ENCODE measurements around the gene SNRPA. TPM values are rescaled to one million over a fixed set of nuclear protein-coding genes. Genes with fewer than 3 reads are reported as not detected.

Gene SNRPA
- total RNA-seq (2016; rRNA removed; fragmentation: Illumina TruSeq; extraction: Trizol), result 55.6 and 59.6 TPM in 2 replicates
- total RNA-seq (2016; cell fraction: cytosol; rRNA removed; fragmentation: Illumina TruSeq; extraction: Trizol; ENCODE audit: low read depth), result 30.9 and 37.5 TPM in 2 replicates
- total RNA-seq (2016; cell fraction: insoluble cytoplasmic fraction; rRNA removed; fragmentation: Illumina TruSeq; extraction: Trizol), result 43.3 and 60.9 TPM in 2 replicates
- total RNA-seq (2016; cell fraction: membrane; rRNA removed; fragmentation: Illumina TruSeq; extraction: Trizol), result 30.2 and 35.2 TPM in 2 replicates
- total RNA-seq (2016; cell fraction: nucleus; rRNA removed; fragmentation: Illumina TruSeq; extraction: Trizol), result 40.9 and 42.9 TPM in 2 replicates
- polyA plus RNA-seq (2011; rRNA removed), result 111 and 162 TPM in 2 replicates
- 36.8 and 67.8 TPM in 2 replicates for polyA plus RNA-seq (2011; cell fraction: cytosol; rRNA removed)
- polyA plus RNA-seq (2011; cell fraction: nucleus; rRNA removed), result 112 and 136 TPM in 2 replicates
- polyA plus RNA-seq (2012), result 55.3 and 58.7 TPM in 2 replicates
- 31.4 and 37.9 TPM in 2 replicates for polyA plus RNA-seq (2016; cell fraction: cytosol; fragmentation: Illumina TruSeq; extraction: Trizol; ENCODE audit: low read depth)
- 87.1 and 104 TPM in 2 replicates for polyA plus RNA-seq (2016; cell fraction: insoluble cytoplasmic fraction; fragmentation: Illumina TruSeq; extraction: Trizol; ENCODE audit: low read depth)
- polyA plus RNA-seq (2016; cell fraction: membrane; fragmentation: Illumina TruSeq; extraction: Trizol; ENCODE audit: low read depth), result 41.6 and 53.2 TPM in 2 replicates
- polyA plus RNA-seq (2016; cell fraction: nucleus; fragmentation: Illumina TruSeq; extraction: Trizol; ENCODE audit: insufficient read depth, low read depth), result 106 and 112 TPM in 2 replicates
- 182 and 255 TPM in 2 replicates for polyA minus RNA-seq (2011; rRNA and poly(A)+ RNA removed; ENCODE audit: low replicate concordance)
- polyA minus RNA-seq (2011; cell fraction: cytosol; rRNA and poly(A)+ RNA removed), result 80.0 and 106 TPM in 2 replicates
- polyA minus RNA-seq (2011; cell fraction: nucleus; rRNA and poly(A)+ RNA removed), result 49.1 and 73.4 TPM in 2 replicates
- Bru-seq, nascent RNA, result percentile 81 among the genes with signal in this experiment
- BruChase-seq, experiment 1, labeled RNA remaining after a 6-hour chase, result percentile 80 among the genes with signal in this experiment
- percentile 74 among the genes with signal in this experiment for BruChase-seq, experiment 2, labeled RNA remaining after a 2-hour chase
- long read RNA-seq, experiment 1, transcript SNRPA-201 (6 exons, 1,621 nt), result major isoform, 69 of 72 reads
- long read RNA-seq, experiment 1, partial matches to known transcripts, result 1 of 72 reads
- long read RNA-seq, experiment 1, other reads (novel, unspliced or antisense), result 1 of 72 reads
- long read RNA-seq, experiment 2, transcript SNRPA-201 (6 exons, 1,621 nt), result major isoform, 116 of 138 reads
- long read RNA-seq, experiment 2, partial matches to known transcripts, result 13 of 138 reads
- long read RNA-seq, experiment 2, other reads (novel, unspliced or antisense), result 7 of 138 reads

- BruUV-seq (replicated peaks), result no TSS peak
- peak; percentile 97 for DNase-seq (ENCODE audit: low spot score)
- Histone ChIP-seq H3K9me3 (ENCODE audit: low read length) (no peaks in the 10 kb centered on the region), H3K4me3 (replicated peaks in 1 of 3; ENCODE audit: insufficient read depth in 1 of 3, low read depth in 2 of 3, low read length in 3 of 3) (peak within 1 kb of the TSS; percentile 73 to 89 (median 74)), H3K79me2 (ENCODE audit: insufficient read depth, low read length) (peaks cover 55% of the 10 kb centered on the region), H3K4me2 (ENCODE audit: low read depth, low read length) (peak within 1 kb of the TSS; percentile 99), H3K9ac (ENCODE audit: insufficient read depth, low read depth, low read length) (peak within 1 kb of the TSS; percentile 96), H3K27me3 (ENCODE audit: control insufficient read depth in 1 of 2, insufficient read depth in 2 of 2, low read length in 2 of 2) (no peaks in the 10 kb centered on the region; a peak in 1 of 5 replicates), H3K4me1 (ENCODE audit: insufficient read depth, low read length) (peaks cover 68% of the 10 kb centered on the region), H3K36me3 (replicated peaks in 1 of 2; ENCODE audit: control insufficient read depth in 1 of 2, insufficient read depth in 2 of 2, low read length in 2 of 2) (peaks cover under 1 to 8% of the 10 kb centered on the region in 2 experiments; a peak in 4 of 5 replicates), H2AFZ (ENCODE audit: low read length) (no peak within 1 kb of the TSS), H4K20me1 (ENCODE audit: insufficient read depth, low read length) (peaks cover 22% of the 10 kb centered on the region), H3K27ac (ENCODE audit: extremely low read length, insufficient read depth, low read length) (peak within 1 kb of the TSS; percentile 95)
- CTCF ChIA-PET (ENCODE audit: low intra/inter-chr PET ratio, low total read pairs), result no interaction called here
- intact Hi-C loops (cut with micrococcal nuclease; ENCODE audit: unreplicated experiment) (loop anchor here (1.0 to 2.0 kb wide), 2 partner anchors 32 to 47 kb away; no protein-coding TSS in a partner anchor), in situ Hi-C loops (cut with HindIII; ENCODE audit: extremely low pct_ligation_motif_present, low pct_unique_long_range_greater_than_20kb) (loop anchor here (5.0 kb wide), 2 partner anchors 34 to 56 kb away; partner anchors contain the start of genes COQ8B and ITPKC)
- POLR2A ChIA-PET, result interaction anchor here (0.7 to 7.8 kb wide), 30 partner anchors 9 to 1531 kb away, joined by 3 to 90 read pairs (median 5); partner anchors contain the start of genes COQ8B, EGLN2, ITPKC and MIA
- peak; percentile 85 for ATAC-seq
- no peak for FAIRE-seq
- under 1% methylated on average over 19 of the region's 46 CpGs for WGBS (ENCODE audit: low lambda C conversion rate)
- TF ChIP-seq U2AF1 (optimal IDR thresholded peaks at IDR 0.05; ENCODE audit: low read depth, low read length) (no peak), DNMT3B (CRISPR knock-in tag; conservative IDR thresholded peaks at IDR 0.05) (peak; percentile 47; the same call in 1 of the 2 replicates), SNRNP70 (IDR thresholded peaks at IDR 0.05; ENCODE audit: low read depth, low read length) (no peak), TP53 (CRISPR knock-in tag; conservative IDR thresholded peaks at IDR 0.05) (0 out of 2 replicates have a peak, but pooled peaks have one; percentile 32), ZNF670 (CRISPR knock-in tag; IDR thresholded peaks at IDR 0.05; ENCODE audit: borderline replicate concordance) (0 out of 2 replicates have a peak, but pooled peaks have one; percentile 72), NFE2 (CRISPR knock-in tag; IDR thresholded peaks at IDR 0.05) (0 out of 2 replicates have a peak, but pooled peaks have one; percentile 10), ZFP36L2 (CRISPR knock-in tag; IDR thresholded peaks at IDR 0.05) (no peak), PLRG1 (conservative IDR thresholded peaks at IDR 0.05) (no peak), CBFB (CRISPR knock-in tag; IDR thresholded peaks at IDR 0.05) (peak; percentile 19; the same call in 1 of the 2 replicates), ZEB1 (IDR thresholded peaks at IDR 0.05; ENCODE audit: insufficient replicate concordance, low read depth) (peak; percentile 43), ZNF749 (CRISPR knock-in tag; IDR thresholded peaks at IDR 0.05; ENCODE audit: borderline replicate concordance) (peak; percentile 20; the same call in 1 of the 2 replicates), ISX (CRISPR knock-in tag; conservative IDR thresholded peaks at IDR 0.05) (0 out of 2 replicates have a peak, but pooled peaks have one; percentile 56), ZNF546 (CRISPR knock-in tag; conservative IDR thresholded peaks at IDR 0.05) (no peak)
- TF ChIP-seq, protein P1, sequence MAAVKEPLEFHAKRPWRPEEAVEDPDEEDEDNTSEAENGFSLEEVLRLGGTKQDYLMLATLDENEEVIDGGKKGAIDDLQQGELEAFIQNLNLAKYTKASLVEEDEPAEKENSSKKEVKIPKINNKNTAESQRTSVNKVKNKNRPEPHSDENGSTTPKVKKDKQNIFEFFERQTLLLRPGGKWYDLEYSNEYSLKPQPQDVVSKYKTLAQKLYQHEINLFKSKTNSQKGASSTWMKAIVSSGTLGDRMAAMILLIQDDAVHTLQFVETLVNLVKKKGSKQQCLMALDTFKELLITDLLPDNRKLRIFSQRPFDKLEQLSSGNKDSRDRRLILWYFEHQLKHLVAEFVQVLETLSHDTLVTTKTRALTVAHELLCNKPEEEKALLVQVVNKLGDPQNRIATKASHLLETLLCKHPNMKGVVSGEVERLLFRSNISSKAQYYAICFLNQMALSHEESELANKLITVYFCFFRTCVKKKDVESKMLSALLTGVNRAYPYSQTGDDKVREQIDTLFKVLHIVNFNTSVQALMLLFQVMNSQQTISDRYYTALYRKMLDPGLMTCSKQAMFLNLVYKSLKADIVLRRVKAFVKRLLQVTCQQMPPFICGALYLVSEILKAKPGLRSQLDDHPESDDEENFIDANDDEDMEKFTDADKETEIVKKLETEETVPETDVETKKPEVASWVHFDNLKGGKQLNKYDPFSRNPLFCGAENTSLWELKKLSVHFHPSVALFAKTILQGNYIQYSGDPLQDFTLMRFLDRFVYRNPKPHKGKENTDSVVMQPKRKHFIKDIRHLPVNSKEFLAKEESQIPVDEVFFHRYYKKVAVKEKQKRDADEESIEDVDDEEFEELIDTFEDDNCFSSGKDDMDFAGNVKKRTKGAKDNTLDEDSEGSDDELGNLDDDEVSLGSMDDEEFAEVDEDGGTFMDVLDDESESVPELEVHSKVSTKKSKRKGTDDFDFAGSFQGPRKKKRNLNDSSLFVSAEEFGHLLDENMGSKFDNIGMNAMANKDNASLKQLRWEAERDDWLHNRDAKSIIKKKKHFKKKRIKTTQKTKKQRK (IDR thresholded peaks at IDR 0.05; ENCODE audit: low read length), result peak; percentile 1; the same call in 1 of the 2 replicates
- TF ChIP-seq, protein P2, sequence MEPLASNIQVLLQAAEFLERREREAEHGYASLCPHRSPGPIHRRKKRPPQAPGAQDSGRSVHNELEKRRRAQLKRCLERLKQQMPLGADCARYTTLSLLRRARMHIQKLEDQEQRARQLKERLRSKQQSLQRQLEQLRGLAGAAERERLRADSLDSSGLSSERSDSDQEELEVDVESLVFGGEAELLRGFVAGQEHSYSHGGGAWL (CRISPR knock-in tag; IDR thresholded peaks at IDR 0.05), result no peak; the same call in 1 of the 2 replicates
These were observed at the start of gene SNRPA for GRCh38 chr19:40750874-40751537. TSS of gene SNRPA (plus strand) at chr19:40751203. CDS start at chr19:40751409, 206 bp downstream.

Data from HepG2 (cell line).